Measurements from ENCODE around the gene SERPINA5. TPM values are rescaled to one million over a fixed set of nuclear protein-coding genes. Genes with fewer than 3 reads are reported as not detected.

The SERPINA5 gene
- polyA plus RNA-seq, 2 of the 4 experiments (the other 2 are of a cell fraction): 0.74 to 0.78 TPM

DNA sequence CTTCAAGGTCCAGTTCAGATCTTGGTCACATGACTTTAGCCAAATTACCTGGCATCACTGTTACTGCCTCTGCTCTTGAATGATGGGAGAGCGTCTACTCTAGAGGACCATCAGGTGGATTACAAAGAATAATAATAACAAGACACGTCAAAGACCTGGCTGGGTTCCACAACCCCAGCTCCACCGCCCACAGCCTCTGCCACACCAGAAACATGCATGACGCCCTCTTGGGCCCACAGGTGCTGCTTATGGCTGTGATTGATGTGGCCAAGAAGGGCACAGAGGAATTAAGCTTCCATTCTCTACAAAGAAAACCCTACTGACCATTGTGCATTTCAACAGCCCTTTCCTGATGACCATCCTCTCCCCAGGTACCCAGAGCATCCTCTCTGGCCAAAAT is 49.2 kb downstream of the SERPINA5 start:
- H3K4me3 ChIP-seq: no peak overlapping the region
- TF ChIP-seq POLR2AphosphoS2 (conservative IDR thresholded peaks at IDR 0.05; ENCODE audit: low read length) (no peak), TFCP2L1 (CRISPR knock-in tag; IDR thresholded peaks at IDR 0.05) (no peak), ZNF302 (CRISPR knock-in tag; IDR thresholded peaks at IDR 0.05) (no peak), HDAC2 (IDR thresholded peaks at IDR 0.05) (no peak), CTCF (IDR thresholded peaks at IDR 0.05) (no peak), PBX3 (IDR thresholded peaks at IDR 0.05) (no peak), JUN (IDR thresholded peaks at IDR 0.05) (no peak), REST (IDR thresholded peaks at IDR 0.05) (no peak), POLR2A (IDR thresholded peaks at IDR 0.05; ENCODE audit: low read length) (no peak), ESRRA (IDR thresholded peaks at IDR 0.05; ENCODE audit: borderline replicate concordance, low read length) (no peak), MAFK (IDR thresholded peaks at IDR 0.05; ENCODE audit: partially characterized antibody) (no peak), CBX2 (IDR thresholded peaks at IDR 0.05; ENCODE audit: borderline replicate concordance, low read depth) (no peak), RFX5 (IDR thresholded peaks at IDR 0.05) (no peak), CHD4 (IDR thresholded peaks at IDR 0.05; ENCODE audit: borderline replicate concordance) (no peak), PHF8 (IDR thresholded peaks at IDR 0.05; ENCODE audit: borderline replicate concordance, low read depth) (no peak), RARB (CRISPR knock-in tag; IDR thresholded peaks at IDR 0.05) (no peak), NPAS2 (CRISPR knock-in tag; IDR thresholded peaks at IDR 0.05; ENCODE audit: borderline replicate concordance) (no peak), RCOR1 (IDR thresholded peaks at IDR 0.05; ENCODE audit: low read depth, low read length) (no peak)
- TF ChIP-seq, protein P1, sequence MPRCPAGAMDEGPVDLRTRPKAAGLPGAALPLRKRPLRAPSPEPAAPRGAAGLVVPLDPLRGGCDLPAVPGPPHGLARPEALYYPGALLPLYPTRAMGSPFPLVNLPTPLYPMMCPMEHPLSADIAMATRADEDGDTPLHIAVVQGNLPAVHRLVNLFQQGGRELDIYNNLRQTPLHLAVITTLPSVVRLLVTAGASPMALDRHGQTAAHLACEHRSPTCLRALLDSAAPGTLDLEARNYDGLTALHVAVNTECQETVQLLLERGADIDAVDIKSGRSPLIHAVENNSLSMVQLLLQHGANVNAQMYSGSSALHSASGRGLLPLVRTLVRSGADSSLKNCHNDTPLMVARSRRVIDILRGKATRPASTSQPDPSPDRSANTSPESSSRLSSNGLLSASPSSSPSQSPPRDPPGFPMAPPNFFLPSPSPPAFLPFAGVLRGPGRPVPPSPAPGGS (IDR thresholded peaks at IDR 0.05): no peak
- TF ChIP-seq, protein P2, sequence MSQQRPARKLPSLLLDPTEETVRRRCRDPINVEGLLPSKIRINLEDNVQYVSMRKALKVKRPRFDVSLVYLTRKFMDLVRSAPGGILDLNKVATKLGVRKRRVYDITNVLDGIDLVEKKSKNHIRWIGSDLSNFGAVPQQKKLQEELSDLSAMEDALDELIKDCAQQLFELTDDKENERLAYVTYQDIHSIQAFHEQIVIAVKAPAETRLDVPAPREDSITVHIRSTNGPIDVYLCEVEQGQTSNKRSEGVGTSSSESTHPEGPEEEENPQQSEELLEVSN (IDR thresholded peaks at IDR 0.05; ENCODE audit: borderline replicate concordance, low read depth): no peak
- ATAC-seq: no peak
- no peak overlapping the region for H3K27ac ChIP-seq
- ChIA-PET POLR2A (no interaction called here), CTCF (interaction anchor here (0.8 kb wide), 1 partner anchor 80 kb away, joined by 3 read pairs; no protein-coding TSS in a partner anchor)
- WGBS (ENCODE audit: missing lambda C conversion rate): 50% methylated on average over 4 of the region's 4 CpGs
- H3K4me1 ChIP-seq: no peaks in the 10 kb centered on the region
- no peak for DNase-seq (ENCODE audit: low read depth in 1 of 2, low spot score in 1 of 2)
- FAIRE-seq: no peak
- H3K4me2 ChIP-seq: no peak overlapping the region
- peaks cover 16% of the 10 kb centered on the region for H3K9me3 ChIP-seq

All from A549 (cell line).